Measurements from ENCODE around the gene CD81. TPM values are rescaled to one million over a fixed set of nuclear protein-coding genes. Genes with fewer than 3 reads are reported as not detected.
A peak's percentile ranks its signal among the peaks of the same experiment; 100 is the strongest.
"Not testable (repeated sequence)": the region's sequence is repeated elsewhere in the genome, so short reads cannot be mapped to it uniquely, and the experiment has no call there.

The CD81 gene
- total RNA-seq, 1 donor from 2014 or later, result 618 TPM

GRCh38 chr11:2351701-2352100, 25.4 kb upstream of the CD81 start:
- intact Hi-C loops (cut with DNase I), result no loop called here
- ATAC-seq, result no peak
- no peak for DNase-seq (ENCODE audit: low spot score)

- DNase-seq (ENCODE audit: low spot score), result no peak
- ATAC-seq, result no peak
- intact Hi-C loops (cut with DNase I), result no loop called here
Observed at GRCh38 chr11:2352420-2352819, 24.7 kb upstream of the CD81 start.

- no peak for ATAC-seq
- DNase-seq (ENCODE audit: low spot score), result no peak
- intact Hi-C loops (cut with DNase I), result no loop called here
Observed at GRCh38 chr11:2355000-2355644, 22.0 kb upstream of the CD81 start.

GRCh38 chr11:2357246-2357645, 19.9 kb upstream of the CD81 start:
- DNase-seq (ENCODE audit: low spot score), result no peak
- no peak for ATAC-seq
- intact Hi-C loops (cut with DNase I), result no loop called here

GRCh38 chr11:2357651-2358050, 19.5 kb upstream of the CD81 start:
- ATAC-seq; DNase-seq (ENCODE audit: low spot score); intact Hi-C loops (cut with DNase I): not testable (repeated sequence)

- ATAC-seq, result no peak
- no peak for DNase-seq (ENCODE audit: low spot score)
- intact Hi-C loops (cut with DNase I), result no loop called here
Observed at GRCh38 chr11:2358754-2359442, 18.2 kb upstream of the CD81 start.

- no peak for ATAC-seq
- no peak for DNase-seq (ENCODE audit: low spot score)
- intact Hi-C loops (cut with DNase I), result no loop called here
Observed at GRCh38 chr11:2359557-2359956, 17.6 kb upstream of the CD81 start.

- intact Hi-C loops (cut with DNase I), result no loop called here
- ATAC-seq (no peak), DNase-seq (ENCODE audit: low spot score) (no peak)
Observed at GRCh38 chr11:2360081-2360642, 16.9 kb upstream of the CD81 start.

GRCh38 chr11:2361565-2361964, 15.5 kb upstream of the CD81 start:
- ATAC-seq (no peak), DNase-seq (ENCODE audit: low spot score) (no peak)
- intact Hi-C loops (cut with DNase I), result no loop called here

- no peak for DNase-seq (ENCODE audit: low spot score)
Observed at GRCh38 chr11:2362414-2362813, 14.7 kb upstream of the CD81 start.

GRCh38 chr11:2363130-2363529, 14.0 kb upstream of the CD81 start:
- intact Hi-C loops (cut with DNase I), result no loop called here
- DNase-seq (ENCODE audit: low spot score) (no peak), ATAC-seq (no peak)

More at GRCh38 chr11:2362414-2362813, 14.7 kb upstream of the CD81 start:
- no peak for ATAC-seq
- intact Hi-C loops (cut with DNase I), result no loop called here

- intact Hi-C loops (cut with DNase I), result no loop called here
- DNase-seq (ENCODE audit: low spot score) (peak; percentile 47), ATAC-seq (no peak)
Observed at GRCh38 chr11:2363577-2364370, 13.3 kb upstream of the CD81 start.

- ATAC-seq; DNase-seq (ENCODE audit: low spot score); intact Hi-C loops (cut with DNase I): not testable (repeated sequence)
Observed at GRCh38 chr11:2364386-2364785, 12.7 kb upstream of the CD81 start.

GRCh38 chr11:2365571-2366210, 11.4 kb upstream of the CD81 start:
- intact Hi-C loops (cut with DNase I), result no loop called here
- ATAC-seq (no peak), DNase-seq (ENCODE audit: low spot score) (peak; percentile 53)

- peak; percentile 59 for ATAC-seq
- peak; percentile 80 for DNase-seq (ENCODE audit: low spot score)
- intact Hi-C loops (cut with DNase I), result no loop called here
Observed at GRCh38 chr11:2366276-2366675, 10.8 kb upstream of the CD81 start.

- ATAC-seq, result no peak
- peak; percentile 61 for DNase-seq (ENCODE audit: low spot score)
- intact Hi-C loops (cut with DNase I), result no loop called here
Observed at GRCh38 chr11:2366733-2367132, 10.4 kb upstream of the CD81 start.

- intact Hi-C loops (cut with DNase I), result no loop called here
- ATAC-seq (no peak), DNase-seq (ENCODE audit: low spot score) (peak; percentile 54)
Observed at GRCh38 chr11:2367266-2368160, 9.6 kb upstream of the CD81 start.

GRCh38 chr11:2368178-2368850, 8.8 kb upstream of the CD81 start:
- intact Hi-C loops (cut with DNase I), result no loop called here
- no peak for ATAC-seq
- DNase-seq (ENCODE audit: low spot score), result no peak

Data from sciatic nerve (tissue), 2 donors.